Adipose tissue (tissue), 3 donors: Measurements from ENCODE around the gene APH1B. TPM values are rescaled to one million over a fixed set of nuclear protein-coding genes. Genes with fewer than 3 reads are reported as not detected.

Source experiments
- H3K27ac ChIP-seq: one replicate; pipeline ENCODE4 v1.5.1; 2013; ENCODE audit warnings: low read depth, low read length
- WGBS, 3 donors: extraction: QIAGEN DNeasy Blood & Tissue Kit; methylation state at CpG; one replicate each; pipeline ENCODE4 v1.1.7; 2013; 5-methylcytosine and 5-hydroxymethylcytosine counted together
- polyA plus RNA-seq, 3 donors: library from polyadenylated mRNA; stranded (reverse); fragments of 200-250 nt; gene quantifications; one replicate each; pipeline ENCODE4 v1.2.3, GENCODE V29; 2013
- donor health status: healthy with polysubstance abuse.
- donor health status: Bipolar disorder and iron deficiency.
- donor health status: healthy.

APH1B gene
- polyA plus RNA-seq, 3 donors: 2.6 to 7.9 (median 7.4) TPM

GRCh38 chr15:63246691-63247469 lies 30.5 kb upstream of the APH1B start:
- no peak overlapping the region for H3K27ac ChIP-seq
- 63 to 83% (median 78%) methylated on average over 5 of the region's 5 CpGs for WGBS, 3 donors

- H3K27ac ChIP-seq: no peak overlapping the region
- 93 to 95% (median 93%) methylated on average over 4 of the region's 4 CpGs for WGBS, 3 donors
Observed at GRCh38 chr15:63250312-63250965, 27.0 kb upstream of the APH1B start.

GRCh38 chr15:63251701-63252100 lies 25.7 kb upstream of the APH1B start:
- 94 to 98% (median 95%) methylated on average over 2 of the region's 2 CpGs for WGBS, 3 donors

GRCh38 chr15:63252292-63252691 lies 25.1 kb upstream of the APH1B start:
- H3K27ac ChIP-seq: no peak overlapping the region
- WGBS, 3 donors: 97 to 98% (median 97%) methylated on average over 2 of the region's 2 CpGs

More at GRCh38 chr15:63251701-63252100, 25.7 kb upstream of the APH1B start:
- H3K27ac ChIP-seq: no peak overlapping the region

- WGBS, 3 donors: 49 to 85% (median 72%) methylated on average over 2 of the region's 2 CpGs
Observed at GRCh38 chr15:63254991-63255390, 22.4 kb upstream of the APH1B start.

GRCh38 chr15:63255489-63255990 lies 21.9 kb upstream of the APH1B start:
- no peak overlapping the region for H3K27ac ChIP-seq
- 80 to 91% (median 82%) methylated on average over 1 of the region's 1 CpG for WGBS, 3 donors

More at GRCh38 chr15:63254991-63255390, 22.4 kb upstream of the APH1B start:
- no peak overlapping the region for H3K27ac ChIP-seq

GRCh38 chr15:63256433-63257274 lies 20.8 kb upstream of the APH1B start:
- H3K27ac ChIP-seq: no peak overlapping the region
- 60 to 77% (median 75%) methylated on average over 5 of the region's 5 CpGs for WGBS, 3 donors

- 92 to 97% (median 94%) methylated on average over 2 of the region's 2 CpGs for WGBS, 3 donors
- H3K27ac ChIP-seq: no peak overlapping the region
Observed at GRCh38 chr15:63258658-63259057, 18.7 kb upstream of the APH1B start.

- H3K27ac ChIP-seq: no peak overlapping the region
- WGBS, 3 donors: 61 to 83% (median 65%) methylated on average over 5 of the region's 5 CpGs
Observed at GRCh38 chr15:63260791-63261190, 16.6 kb upstream of the APH1B start.

GRCh38 chr15:63261311-63261710 lies 16.1 kb upstream of the APH1B start:
- no peak overlapping the region for H3K27ac ChIP-seq

- H3K27ac ChIP-seq: no peak overlapping the region
- 79 to 92% (median 89%) methylated on average over 6 of the region's 6 CpGs for WGBS, 3 donors
Observed at GRCh38 chr15:63263519-63263918, 13.9 kb upstream of the APH1B start.

GRCh38 chr15:63264688-63265293 lies 12.6 kb upstream of the APH1B start:
- WGBS, 3 donors: 44 to 83% (median 73%) methylated on average over 1 of the region's 1 CpG
- H3K27ac ChIP-seq: no peak overlapping the region

- WGBS, 3 donors: 57 to 83% (median 60%) methylated on average over 3 of the region's 3 CpGs
- H3K27ac ChIP-seq: no peak overlapping the region
Observed at GRCh38 chr15:63274427-63274826, 3.0 kb upstream of the APH1B start.

GRCh38 chr15:63276342-63277037 lies 915 bp upstream of the APH1B start:
- no peak overlapping the region for H3K27ac ChIP-seq
- 8 to 24% (median 19%) methylated on average over 11 of the region's 11 CpGs for WGBS, 3 donors

GRCh38 chr15:63277893-63278456 lies 570 bp downstream of the APH1B start:
- no peak overlapping the region for H3K27ac ChIP-seq
- WGBS, 3 donors: 7 to 10% (median 10%) methylated on average over 17 of the region's 17 CpGs

- 54 to 87% (median 71%) methylated on average over 9 of the region's 9 CpGs for WGBS, 3 donors
- peak overlapping the region; percentile 66 for H3K27ac ChIP-seq
Observed at GRCh38 chr15:63283126-63283525, 5.7 kb downstream of the APH1B start.

- H3K27ac ChIP-seq: no peak overlapping the region
- 94 to 97% (median 94%) methylated on average over 6 of the region's 6 CpGs for WGBS, 3 donors
Observed at GRCh38 chr15:63284335-63284734, 6.9 kb downstream of the APH1B start.

GRCh38 chr15:63287109-63287508 lies 9.7 kb downstream of the APH1B start:
- WGBS, 3 donors: 74 to 84% (median 77%) methylated on average over 2 of the region's 2 CpGs
- no peak overlapping the region for H3K27ac ChIP-seq
